Stimulated activated CD8-positive, alpha-beta memory T cell treated with anti-CD3 and anti-CD28 coated beads, Interleukin-4, amount 100 ng/mL, for 1 hour (primary cell): Measurements from ENCODE around the gene OR10H1.
"Not testable (repeated sequence)": the region's sequence is repeated elsewhere in the genome, so short reads cannot be mapped to it uniquely, and the experiment has no call there.

Source experiments
- DNase-seq, 2 donors: peaks; one replicate each; pipeline ENCODE4 v3.0.0-alpha.2; 2020; ENCODE audit warnings: low read depth in 2 of 2, low spot score in 1 of 2

The OR10H1 gene

GRCh38 chr19:15828611-15829305 is 13.3 kb upstream of the OR10H1 start:
- DNase-seq = not testable (repeated sequence)

- no peak for DNase-seq
Measured at GRCh38 chr19:15828121-15828610, 12.7 kb upstream of the OR10H1 start.

DNA sequence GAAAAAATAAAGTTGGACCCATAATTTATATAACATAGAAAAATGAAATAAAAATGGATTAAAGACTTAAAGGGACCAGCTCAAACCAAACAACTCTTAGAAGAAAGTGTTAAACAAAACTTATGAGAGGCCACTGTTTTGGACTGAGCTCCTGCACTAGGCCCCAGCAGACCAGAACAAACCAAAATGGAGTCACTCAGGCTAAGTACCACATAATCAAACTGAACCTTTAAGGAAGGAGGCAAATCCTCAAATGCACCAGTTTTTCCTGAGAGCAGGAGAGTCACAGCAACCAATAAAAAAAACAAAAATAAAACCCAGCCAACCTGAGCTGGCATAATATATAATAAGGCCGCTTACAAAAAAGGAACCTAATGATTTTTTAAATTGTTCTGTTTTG is 10.3 kb upstream of the OR10H1 start:
- DNase-seq = no peak

DNA sequence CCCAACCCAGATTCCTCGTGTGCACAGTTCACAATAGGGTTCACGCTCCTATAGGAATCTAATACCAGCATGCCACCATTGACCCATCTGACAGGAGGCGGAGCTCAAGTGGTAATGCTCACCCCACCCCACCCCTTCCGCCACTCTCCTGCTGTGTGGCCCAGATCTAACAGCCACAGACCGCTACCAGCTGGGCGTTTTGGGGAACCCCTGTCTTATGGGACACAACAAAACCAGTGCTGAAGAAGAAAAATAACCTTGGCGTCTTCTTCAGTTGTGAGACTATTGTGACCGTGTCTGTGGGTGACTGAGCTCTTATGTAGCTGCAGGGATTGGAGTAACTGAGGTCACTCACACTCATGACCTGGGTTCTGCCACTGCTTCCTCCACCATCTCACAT is 5.2 kb upstream of the OR10H1 start:
- no peak for DNase-seq

DNA sequence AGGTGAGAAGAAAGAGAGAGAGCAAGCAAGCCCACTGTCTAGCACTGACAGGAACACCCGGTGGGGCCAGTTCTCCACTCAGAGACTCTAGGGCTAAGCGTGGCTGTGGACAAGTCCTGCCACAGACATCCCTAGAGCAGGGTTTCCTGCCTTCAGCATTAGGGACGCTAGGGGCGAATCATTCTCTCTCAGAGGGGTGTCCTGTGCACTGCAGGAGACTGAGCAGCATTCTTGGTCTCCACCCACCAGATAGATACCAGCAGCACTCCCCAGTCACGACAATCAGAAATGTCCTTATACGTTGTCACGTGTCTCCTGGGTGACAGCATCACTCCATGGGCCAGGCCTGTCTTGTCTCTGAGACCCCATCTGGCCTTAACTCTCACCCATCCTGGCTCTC is 1.5 kb downstream of the OR10H1 start:
- DNase-seq = no peak

DNA sequence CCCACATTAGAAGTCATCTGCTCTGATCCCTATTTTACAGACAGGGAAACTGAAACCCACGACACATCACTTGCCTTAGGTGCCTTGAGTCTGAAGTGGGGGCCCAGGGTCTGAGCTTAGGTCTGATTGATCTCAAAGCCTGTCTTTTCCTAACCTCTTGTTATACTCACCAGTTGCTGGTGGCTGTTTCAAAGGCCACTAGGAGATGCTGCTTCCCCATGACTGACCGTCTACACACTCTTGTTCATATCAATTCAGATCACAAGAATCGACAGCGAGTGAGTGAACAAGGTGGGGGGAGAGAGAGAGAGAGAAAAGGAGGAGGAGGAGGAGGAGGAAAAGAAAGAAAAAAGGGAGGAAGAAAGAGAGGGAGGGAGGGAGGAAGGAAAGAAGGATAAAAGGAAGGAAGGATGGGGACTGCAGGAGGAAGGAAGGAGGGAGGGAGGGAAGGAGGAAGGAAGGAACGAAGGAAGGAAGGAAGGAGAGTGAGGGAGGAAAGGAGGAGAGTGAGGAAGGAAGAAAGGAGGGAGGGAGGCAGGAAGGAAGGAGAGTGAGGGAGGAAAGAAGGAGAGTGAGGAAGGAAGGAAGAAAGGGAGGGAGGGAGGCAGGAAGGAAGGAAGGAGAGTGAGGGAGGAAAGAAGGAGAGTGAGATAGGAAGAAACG is 3.3 kb downstream of the OR10H1 start:
- peak in 1 of 2 donors; percentile 7 for DNase-seq

DNA sequence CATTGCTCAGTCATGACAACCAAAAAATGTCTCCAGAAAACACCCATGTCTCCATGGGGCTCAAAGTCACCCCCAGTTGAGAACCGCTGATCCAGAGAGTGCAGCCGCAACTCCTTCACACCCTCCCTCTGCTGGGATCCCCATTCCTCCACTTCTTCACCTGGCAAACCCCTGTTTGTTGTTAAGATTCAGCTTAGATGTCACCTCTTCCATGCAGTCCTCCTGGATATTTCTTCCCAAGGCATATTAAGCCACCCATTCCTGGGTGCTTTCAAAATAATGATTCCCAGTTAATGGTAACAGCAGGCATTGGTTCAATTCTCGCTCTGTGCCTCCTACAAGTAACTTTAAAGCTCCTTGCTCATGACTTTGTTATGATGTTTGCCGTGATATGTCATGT is 4.0 kb downstream of the OR10H1 start:
- DNase-seq = no peak

- DNase-seq = no peak
Measured at GRCh38 chr19:15810335-15810734, 5.1 kb downstream of the OR10H1 start.

DNA sequence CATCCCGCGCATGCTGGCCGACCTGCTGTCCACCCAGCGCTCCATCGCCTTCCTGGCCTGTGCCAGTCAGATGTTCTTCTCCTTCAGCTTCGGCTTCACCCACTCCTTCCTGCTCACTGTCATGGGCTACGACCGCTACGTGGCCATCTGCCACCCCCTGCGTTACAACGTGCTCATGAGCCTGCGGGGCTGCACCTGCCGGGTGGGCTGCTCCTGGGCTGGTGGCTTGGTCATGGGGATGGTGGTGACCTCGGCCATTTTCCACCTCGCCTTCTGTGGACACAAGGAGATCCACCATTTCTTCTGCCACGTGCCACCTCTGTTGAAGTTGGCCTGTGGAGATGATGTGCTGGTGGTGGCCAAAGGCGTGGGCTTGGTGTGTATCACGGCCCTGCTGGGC is 21.2 kb downstream of the OR10H1 start:
- not testable (repeated sequence) for DNase-seq

DNA sequence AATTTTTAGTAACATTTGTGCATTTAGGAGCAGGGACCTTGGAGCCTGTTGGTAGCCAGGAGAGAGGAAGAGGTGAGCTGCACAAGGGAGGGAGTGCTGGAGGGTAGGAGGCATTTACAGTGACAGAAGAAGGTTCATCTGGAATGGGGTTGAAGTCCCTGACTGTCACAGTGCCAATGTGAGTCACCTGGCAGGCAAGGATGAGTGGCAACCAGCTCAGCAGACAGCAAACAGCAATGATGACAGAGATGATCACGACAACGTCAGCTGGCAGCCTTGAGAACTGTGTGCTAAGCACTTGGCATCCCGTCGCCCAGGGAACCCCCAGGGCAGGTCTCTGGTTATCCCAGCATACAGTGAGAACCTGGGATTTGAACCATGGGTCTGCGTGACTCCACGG is 25.4 kb downstream of the OR10H1 start:
- DNase-seq = no peak

DNA sequence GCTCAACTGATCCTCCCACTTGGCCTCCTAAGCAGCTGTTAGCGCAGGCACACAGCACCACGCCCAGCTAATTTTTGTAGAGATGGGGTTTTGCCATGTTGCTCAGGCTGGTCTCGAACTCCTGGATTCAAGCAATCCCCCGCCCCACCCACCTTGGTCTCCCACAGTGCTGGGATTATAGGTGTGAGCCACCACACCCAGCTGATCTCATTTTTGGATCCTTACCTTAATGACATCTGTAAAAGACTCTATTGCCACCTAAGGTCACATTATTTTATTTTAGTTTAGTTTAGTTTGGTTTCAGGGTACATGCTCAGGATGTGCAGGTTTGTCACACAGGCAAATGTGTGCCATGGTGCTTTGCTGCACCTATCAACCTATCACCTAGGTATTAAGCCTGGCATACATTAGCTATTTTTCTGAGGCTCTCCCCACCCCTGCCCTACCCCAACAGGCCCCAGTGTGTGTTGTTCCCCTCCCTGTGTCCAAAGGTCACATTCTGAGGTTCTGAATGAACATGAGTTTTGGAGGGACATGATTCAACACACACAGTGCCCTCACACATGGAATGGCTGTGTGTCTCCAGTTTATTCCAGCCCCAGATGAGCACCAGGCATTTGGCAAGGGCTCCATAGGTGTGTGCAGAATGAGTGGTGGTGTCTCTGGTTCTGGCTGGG is 26.7 kb downstream of the OR10H1 start:
- DNase-seq = no peak

- DNase-seq = no peak
Measured at GRCh38 chr19:15787611-15788155, 27.8 kb downstream of the OR10H1 start, which contains the start of gene OR10H5. OR10H5 (plus strand) TSS chr19:15787661; CDS start chr19:15794049, 6,388 bp downstream.

GRCh38 chr19:15782896-15783295 is 32.6 kb downstream of the OR10H1 start:
- DNase-seq = not testable (repeated sequence)

DNA sequence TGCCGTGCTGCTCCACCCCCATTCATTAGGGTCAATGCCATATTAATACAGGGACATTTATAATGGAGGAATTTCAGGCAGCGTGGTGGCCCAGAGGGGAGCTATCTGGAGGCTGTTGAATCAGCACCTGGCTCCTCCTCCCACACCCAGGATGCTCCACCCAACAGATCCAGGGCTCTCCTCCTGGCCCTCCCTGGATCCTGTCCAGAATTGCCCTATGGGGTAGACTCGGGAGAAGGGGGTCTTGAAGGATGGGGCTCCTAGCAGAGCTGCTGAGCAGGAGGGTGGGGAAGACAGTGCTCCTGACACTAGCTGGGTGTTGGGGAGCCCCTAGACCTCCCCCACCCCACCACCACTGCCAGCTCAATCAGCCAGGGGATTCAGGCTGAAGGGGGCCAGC is 33.3 kb downstream of the OR10H1 start:
- no peak for DNase-seq

- DNase-seq = no peak
Measured at GRCh38 chr19:15781661-15782060, 33.8 kb downstream of the OR10H1 start.

DNA sequence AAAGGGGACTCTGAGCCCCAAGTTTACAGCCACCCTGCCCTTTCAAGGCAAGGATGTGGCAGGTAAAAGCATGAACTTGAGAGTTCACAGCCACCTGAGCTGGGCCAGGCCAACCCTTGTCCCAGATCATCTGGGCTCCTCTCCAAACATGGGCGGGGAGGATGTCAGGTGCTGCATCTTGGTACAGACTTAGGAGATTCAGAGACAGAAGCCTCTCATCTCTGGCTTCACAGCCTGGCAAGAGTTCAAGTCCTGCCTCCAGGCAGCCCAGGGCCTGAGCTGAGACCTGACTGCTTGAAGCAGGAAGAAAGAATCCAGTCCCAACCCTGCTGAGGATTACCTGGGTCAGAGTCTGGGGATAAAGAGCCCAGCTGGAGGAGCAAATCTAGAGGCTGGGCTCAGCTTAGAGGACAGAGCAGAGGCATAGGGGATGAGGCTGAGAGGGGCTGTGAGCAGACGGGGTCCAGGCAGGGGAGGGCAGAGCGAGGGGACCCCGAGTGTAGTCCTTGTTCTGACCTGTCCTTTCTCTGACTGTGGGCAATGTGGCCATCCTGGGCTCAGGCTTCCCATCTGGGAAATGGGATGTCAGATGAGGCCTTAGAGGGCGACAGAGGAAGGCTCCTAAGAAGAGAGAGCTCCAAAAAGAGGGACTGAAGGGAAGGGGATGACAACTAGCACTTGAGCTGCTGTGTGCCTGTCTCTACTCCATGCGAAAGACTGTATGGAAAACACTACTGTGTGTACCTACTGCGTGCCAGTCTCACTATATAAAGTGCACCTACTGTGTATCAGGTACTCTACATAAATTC is 34.6 kb downstream of the OR10H1 start:
- DNase-seq = no peak

DNA sequence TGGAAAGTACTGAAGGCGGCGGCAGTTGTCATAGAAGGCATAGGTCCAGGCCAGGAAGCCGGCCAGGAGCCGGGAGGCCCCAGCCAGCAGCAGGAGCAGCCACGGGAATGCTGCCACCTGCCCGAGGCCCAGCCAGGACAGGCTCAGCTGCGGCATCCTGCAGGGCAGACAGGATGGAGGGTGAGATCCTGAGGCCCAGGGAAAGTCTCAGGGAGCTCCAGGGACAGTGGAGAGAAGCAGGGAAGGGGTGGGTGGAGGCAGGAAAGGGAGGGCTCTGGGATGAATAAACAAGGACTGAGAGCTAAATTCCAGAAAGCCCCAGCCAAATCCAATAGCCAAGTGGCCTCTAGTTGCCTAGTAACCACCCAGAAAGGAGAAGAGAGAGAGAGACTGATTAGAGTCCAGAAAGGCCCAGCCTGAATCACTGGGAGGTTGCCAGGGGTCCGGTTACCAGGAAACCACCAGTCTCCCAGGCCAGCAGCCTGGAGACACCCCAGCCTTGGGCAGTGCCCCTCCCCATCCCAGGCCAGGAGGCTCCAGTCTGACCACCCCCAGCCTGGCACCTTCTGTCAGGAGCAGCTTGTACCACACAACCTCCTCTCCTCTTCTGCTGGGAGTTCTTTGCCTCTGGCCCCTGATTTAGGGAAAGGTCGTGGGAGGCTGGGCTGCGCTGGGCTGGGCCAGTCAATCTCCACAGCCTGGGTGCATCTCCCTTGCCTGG is 35.5 kb downstream of the OR10H1 start:
- no peak for DNase-seq

GRCh38 chr19:15776991-15777970 is 38.2 kb downstream of the OR10H1 start:
- DNase-seq = no peak

- no peak for DNase-seq
Measured at GRCh38 chr19:15776264-15776663, 39.2 kb downstream of the OR10H1 start.
